Measurements from ENCODE around the gene SPCS2.

The SPCS2 gene

DNA sequence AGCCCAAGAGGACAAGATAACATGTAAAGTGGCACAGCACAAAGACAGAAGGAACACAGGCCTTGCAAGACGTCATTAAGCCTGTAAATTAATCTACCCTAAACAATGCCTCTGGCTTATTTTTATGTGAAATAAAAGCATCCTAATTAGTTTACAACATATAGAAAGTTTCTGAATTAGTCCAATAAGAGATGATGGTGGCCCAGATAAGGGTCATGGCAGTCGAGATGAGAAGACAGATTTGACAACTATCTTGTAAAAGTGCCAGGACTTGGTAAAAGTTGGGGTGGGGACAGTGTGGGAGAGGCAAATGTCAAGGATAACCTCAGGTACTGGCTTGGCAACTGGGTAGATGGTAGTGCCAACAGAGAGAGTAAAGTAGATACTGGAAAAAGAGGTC lies 13.8 kb upstream of the SPCS2 start:
- TF ChIP-seq CTCF (IDR thresholded peaks at IDR 0.05) = no peak
- no peaks in the 10 kb centered on the region for H3K36me3 ChIP-seq (ENCODE audit: control insufficient read depth, insufficient read depth, low read length)
- no peak overlapping the region for H3K27ac ChIP-seq
- no peaks in the 10 kb centered on the region for H3K79me2 ChIP-seq
- no peaks in the 10 kb centered on the region for H3K9me3 ChIP-seq (ENCODE audit: control insufficient read depth, low read length)
- no peak overlapping the region for H3K9ac ChIP-seq
- H3K4me3 ChIP-seq (ENCODE audit: low read depth, low read length) = no peak overlapping the region
- H2AFZ ChIP-seq = no peak overlapping the region
- H3K4me2 ChIP-seq (ENCODE audit: low read length) = no peak overlapping the region
- no peaks in the 10 kb centered on the region for H3K4me1 ChIP-seq
- no peaks in the 10 kb centered on the region for H3K27me3 ChIP-seq (ENCODE audit: control insufficient read depth, insufficient read depth, low read length)

DNA sequence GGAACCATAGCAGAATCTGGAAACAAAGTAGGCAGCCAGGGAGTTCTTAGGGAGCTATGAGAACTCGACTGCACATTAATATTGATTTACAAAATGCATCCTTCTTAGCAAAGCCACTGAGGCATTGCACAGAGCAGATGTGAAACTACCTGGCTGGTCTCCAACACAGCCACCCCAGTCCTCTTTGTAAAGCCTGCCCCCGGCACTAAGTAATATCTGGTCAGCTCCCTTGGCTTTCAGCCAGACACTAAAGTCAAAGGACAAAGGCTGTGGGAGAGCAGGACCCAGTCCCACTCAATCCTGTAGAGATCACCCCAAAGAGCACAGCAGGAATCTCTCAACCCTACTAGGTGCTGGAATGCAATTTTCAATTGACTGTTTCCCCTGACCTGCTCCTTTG lies 13.0 kb upstream of the SPCS2 start:
- Histone ChIP-seq H3K79me2 (no peaks in the 10 kb centered on the region), H3K9me3 (ENCODE audit: control insufficient read depth, low read length) (no peaks in the 10 kb centered on the region), H3K4me3 (ENCODE audit: low read depth, low read length) (no peak overlapping the region), H3K9ac (no peak overlapping the region), H3K4me1 (no peaks in the 10 kb centered on the region), H2AFZ (no peak overlapping the region), H3K27me3 (ENCODE audit: control insufficient read depth, insufficient read depth, low read length) (no peaks in the 10 kb centered on the region), H3K27ac (no peak overlapping the region), H3K36me3 (ENCODE audit: control insufficient read depth, insufficient read depth, low read length) (no peaks in the 10 kb centered on the region), H3K4me2 (ENCODE audit: low read length) (no peak overlapping the region)
- TF ChIP-seq CTCF (IDR thresholded peaks at IDR 0.05) = no peak

GRCh38 chr11:74936976-74937375 lies 12.1 kb upstream of the SPCS2 start:
- H3K9ac ChIP-seq = no peak overlapping the region
- H3K4me3 ChIP-seq (ENCODE audit: low read depth, low read length) = no peak overlapping the region
- H3K79me2 ChIP-seq = no peaks in the 10 kb centered on the region
- no peak overlapping the region for H3K27ac ChIP-seq
- no peak overlapping the region for H2AFZ ChIP-seq
- no peaks in the 10 kb centered on the region for H3K27me3 ChIP-seq (ENCODE audit: control insufficient read depth, insufficient read depth, low read length)
- H3K4me1 ChIP-seq = no peaks in the 10 kb centered on the region
- no peak overlapping the region for H3K4me2 ChIP-seq (ENCODE audit: low read length)
- TF ChIP-seq CTCF (IDR thresholded peaks at IDR 0.05) = no peak
- no peaks in the 10 kb centered on the region for H3K9me3 ChIP-seq (ENCODE audit: control insufficient read depth, low read length)
- no peaks in the 10 kb centered on the region for H3K36me3 ChIP-seq (ENCODE audit: control insufficient read depth, insufficient read depth, low read length)

- H3K36me3 ChIP-seq (ENCODE audit: control insufficient read depth, insufficient read depth, low read length) = no peaks in the 10 kb centered on the region
- no peak for TF ChIP-seq CTCF (IDR thresholded peaks at IDR 0.05)
- H3K79me2 ChIP-seq = no peaks in the 10 kb centered on the region
- no peak overlapping the region for H3K9ac ChIP-seq
- no peak overlapping the region for H3K4me3 ChIP-seq (ENCODE audit: low read depth, low read length)
- H3K9me3 ChIP-seq (ENCODE audit: control insufficient read depth, low read length) = no peaks in the 10 kb centered on the region
- H3K4me2 ChIP-seq (ENCODE audit: low read length) = no peak overlapping the region
- H3K27me3 ChIP-seq (ENCODE audit: control insufficient read depth, insufficient read depth, low read length) = no peaks in the 10 kb centered on the region
- no peaks in the 10 kb centered on the region for H3K4me1 ChIP-seq
- H2AFZ ChIP-seq = no peak overlapping the region
- H3K27ac ChIP-seq = no peak overlapping the region
Observed at GRCh38 chr11:74937696-74938475, 11.2 kb upstream of the SPCS2 start.

DNA sequence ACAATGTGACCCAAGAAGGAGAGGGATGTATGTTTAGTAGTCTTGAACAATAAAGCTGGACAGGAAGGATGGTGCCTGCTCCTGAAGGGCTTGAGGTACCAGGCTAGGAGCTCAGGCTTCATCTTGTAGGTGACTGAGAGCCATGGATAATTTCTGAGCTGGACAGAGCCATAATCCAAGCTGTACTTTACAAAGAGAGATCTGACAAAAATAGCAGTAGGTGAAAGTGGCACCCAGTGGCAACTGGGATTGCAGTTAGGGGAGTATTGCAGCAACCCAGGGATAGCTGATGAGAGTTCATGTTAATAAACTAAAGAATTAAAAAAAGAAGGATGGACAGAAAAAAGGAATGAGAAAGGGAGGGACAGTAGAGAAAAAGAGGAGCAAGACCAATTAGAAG lies 7.6 kb upstream of the SPCS2 start:
- no peaks in the 10 kb centered on the region for H3K27me3 ChIP-seq (ENCODE audit: control insufficient read depth, insufficient read depth, low read length)
- H3K9me3 ChIP-seq (ENCODE audit: control insufficient read depth, low read length) = no peaks in the 10 kb centered on the region
- TF ChIP-seq CTCF (IDR thresholded peaks at IDR 0.05) = no peak
- peaks cover 3% of the 10 kb centered on the region for H3K79me2 ChIP-seq
- no peak overlapping the region for H3K4me3 ChIP-seq (ENCODE audit: low read depth, low read length)
- no peak overlapping the region for H3K4me2 ChIP-seq (ENCODE audit: low read length)
- no peak overlapping the region for H2AFZ ChIP-seq
- H3K9ac ChIP-seq = no peak overlapping the region
- H3K4me1 ChIP-seq = no peaks in the 10 kb centered on the region
- no peak overlapping the region for H3K27ac ChIP-seq
- H3K36me3 ChIP-seq (ENCODE audit: control insufficient read depth, insufficient read depth, low read length) = no peaks in the 10 kb centered on the region
